Measurements from ENCODE around the gene LCE2C. TPM values are rescaled to one million over a fixed set of nuclear protein-coding genes. Genes with fewer than 3 reads are reported as not detected.
A peak's percentile ranks its signal among the peaks of the same experiment; 100 is the strongest.
"Not testable (repeated sequence)": the region's sequence is repeated elsewhere in the genome, so short reads cannot be mapped to it uniquely, and the experiment has no call there.

The LCE2C gene
- total RNA-seq, 1 donor, result not detected

GRCh38 chr1:152654110-152654509 lies 21.0 kb upstream of the LCE2C start:
- peak; percentile 37 for DNase-seq (ENCODE audit: low read depth)
- H3K4me3 ChIP-seq (ENCODE audit: low read depth, low read length), result no peak overlapping the region
- TF ChIP-seq, protein P1, sequence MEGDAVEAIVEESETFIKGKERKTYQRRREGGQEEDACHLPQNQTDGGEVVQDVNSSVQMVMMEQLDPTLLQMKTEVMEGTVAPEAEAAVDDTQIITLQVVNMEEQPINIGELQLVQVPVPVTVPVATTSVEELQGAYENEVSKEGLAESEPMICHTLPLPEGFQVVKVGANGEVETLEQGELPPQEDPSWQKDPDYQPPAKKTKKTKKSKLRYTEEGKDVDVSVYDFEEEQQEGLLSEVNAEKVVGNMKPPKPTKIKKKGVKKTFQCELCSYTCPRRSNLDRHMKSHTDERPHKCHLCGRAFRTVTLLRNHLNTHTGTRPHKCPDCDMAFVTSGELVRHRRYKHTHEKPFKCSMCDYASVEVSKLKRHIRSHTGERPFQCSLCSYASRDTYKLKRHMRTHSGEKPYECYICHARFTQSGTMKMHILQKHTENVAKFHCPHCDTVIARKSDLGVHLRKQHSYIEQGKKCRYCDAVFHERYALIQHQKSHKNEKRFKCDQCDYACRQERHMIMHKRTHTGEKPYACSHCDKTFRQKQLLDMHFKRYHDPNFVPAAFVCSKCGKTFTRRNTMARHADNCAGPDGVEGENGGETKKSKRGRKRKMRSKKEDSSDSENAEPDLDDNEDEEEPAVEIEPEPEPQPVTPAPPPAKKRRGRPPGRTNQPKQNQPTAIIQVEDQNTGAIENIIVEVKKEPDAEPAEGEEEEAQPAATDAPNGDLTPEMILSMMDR (IDR thresholded peaks at IDR 0.05; ENCODE audit: insufficient read depth, low read depth, low read length), result peak; percentile 63

GRCh38 chr1:152656459-152656858 lies 18.6 kb upstream of the LCE2C start:
- TF ChIP-seq, protein P1 (IDR thresholded peaks at IDR 0.05; ENCODE audit: insufficient read depth, low read depth, low read length), result no peak
- no peak overlapping the region for H3K4me3 ChIP-seq (ENCODE audit: low read depth, low read length)
- no peak for DNase-seq (ENCODE audit: low read depth)

DNA sequence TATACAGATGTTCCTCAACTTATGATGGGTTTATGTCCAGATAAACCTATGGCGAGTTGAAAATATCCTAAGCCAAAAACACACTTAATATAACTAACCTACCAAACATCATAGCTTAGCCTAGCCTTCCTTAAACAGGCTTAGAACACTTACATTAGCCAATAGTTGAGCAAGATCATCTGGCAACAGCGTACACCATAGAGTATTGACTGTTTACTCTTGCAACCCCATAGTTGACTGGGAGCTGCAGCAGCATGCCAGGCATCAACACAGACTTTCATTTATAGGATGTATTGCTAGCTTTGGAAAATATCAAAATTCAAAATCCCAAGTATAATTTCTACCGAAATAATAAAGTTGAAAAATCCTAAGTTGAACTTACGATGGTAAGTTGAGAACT lies 17.4 kb upstream of the LCE2C start:
- TF ChIP-seq, protein P1 (IDR thresholded peaks at IDR 0.05; ENCODE audit: insufficient read depth, low read depth, low read length), result no peak
- DNase-seq (ENCODE audit: low read depth), result no peak
- H3K4me3 ChIP-seq (ENCODE audit: low read depth, low read length), result no peak overlapping the region

GRCh38 chr1:152658649-152659048 lies 16.4 kb upstream of the LCE2C start:
- H3K4me3 ChIP-seq (ENCODE audit: low read depth, low read length), result no peak overlapping the region
- DNase-seq (ENCODE audit: low read depth), result no peak
- TF ChIP-seq, protein P1 (IDR thresholded peaks at IDR 0.05; ENCODE audit: insufficient read depth, low read depth, low read length), result no peak

- DNase-seq (ENCODE audit: low read depth), result no peak
These were observed 12.0 kb upstream of the LCE2C start, which contains the start of gene LCE2D for GRCh38 chr1:152663098-152663497. Gene LCE2D (plus strand): TSS chr1:152663380. CDS start chr1:152664106, 726 bp downstream.

GRCh38 chr1:152666171-152666570 lies 8.9 kb upstream of the LCE2C start:
- DNase-seq (ENCODE audit: low read depth); H3K4me3 ChIP-seq (ENCODE audit: low read depth, low read length): not testable (repeated sequence)

More at GRCh38 chr1:152663098-152663497, 12.0 kb upstream of the LCE2C start, which contains the start of gene LCE2D:
- H3K4me3 ChIP-seq (ENCODE audit: low read depth, low read length), result no peak within 1 kb of the TSS
- TF ChIP-seq, protein P1 (IDR thresholded peaks at IDR 0.05; ENCODE audit: insufficient read depth, low read depth, low read length), result no peak

DNA sequence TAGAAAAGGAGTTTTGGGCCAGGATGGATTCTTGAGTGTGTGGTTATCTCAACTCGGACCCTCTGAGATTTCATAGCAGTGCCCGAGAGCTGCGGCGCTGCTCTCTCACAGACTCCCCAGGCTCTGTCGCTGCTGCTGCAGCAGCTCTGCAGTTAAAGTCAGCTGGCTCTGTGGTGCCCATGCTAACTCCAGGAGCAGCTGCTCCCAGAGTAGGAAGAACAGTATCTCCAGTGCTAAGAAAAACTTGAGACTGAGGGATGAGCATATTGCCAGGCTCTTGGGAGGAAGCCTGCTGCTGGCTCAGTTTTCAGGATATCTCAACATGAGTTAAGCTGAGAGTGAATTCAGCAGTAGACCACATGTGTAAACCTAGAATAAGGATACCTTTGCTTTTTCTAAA lies 7.4 kb upstream of the LCE2C start:
- TF ChIP-seq, protein P1 (IDR thresholded peaks at IDR 0.05; ENCODE audit: insufficient read depth, low read depth, low read length), result no peak
- no peak for DNase-seq (ENCODE audit: low read depth)
- H3K4me3 ChIP-seq (ENCODE audit: low read depth, low read length), result no peak overlapping the region

Data from fibroblast of villous mesenchyme (primary cell).